PC-3 (cell line): ENCODE data around the gene FECH. TPM values are rescaled to one million over a fixed set of nuclear protein-coding genes. Genes with fewer than 3 reads are reported as not detected.

ENCODE experiments used
- ATAC-seq: fragments of 200-7000 bp; cut with Tn5 transposase; 2 replicates; pipeline ENCODE4 v1.9.1; 2020; ENCODE audit warnings: mild to moderate bottlenecking, moderate library complexity
- BruUV-seq: library from RNA; stranded (reverse); fragments of 400-500 nt; replicated peaks from 2 replicates; lab custom pipeline; 2021; lab: Mats Ljungman, UMichigan
- CTCF ChIA-PET: fragments of 300-600 bp; sonication (Branson Sonifier 250); formaldehyde crosslinking; loops from one replicate; lab custom pipeline; 2022; ENCODE audit warnings: antibody characterized with exemption; lab: Charles Lee
- POLR2A ChIA-PET: fragments of 300-600 bp; sonication (Branson Sonifier 250); formaldehyde crosslinking; loops from one replicate; lab custom pipeline; 2022; ENCODE audit warnings: antibody characterized with exemption; ENCODE audit not compliant: unreplicated experiment; lab: Charles Lee
- DNase-seq: peaks from one replicate; pipeline ENCODE4 v3.0.0-alpha.2; 2015
- H2AFZ ChIP-seq: fragments of 300-600 bp; sonication (generic); 2 replicates; pipeline ENCODE4 v1.6.0; 2016; ENCODE audit warnings: antibody characterized with exemption, low read length
- H3F3A ChIP-seq: fragments of 300-600 bp; sonication (generic); one replicate; pipeline ENCODE4 v1.6.0; 2017; ENCODE audit warnings: antibody characterized with exemption, low read length, control low read depth, mild to moderate bottlenecking; ENCODE audit not compliant: unreplicated experiment
- H3K27ac ChIP-seq: fragments of 300-600 bp; sonication (generic); 2 replicates; pipeline ENCODE4 v1.5.1; 2016; ENCODE audit warnings: mild to moderate bottlenecking, low read length
- H3K27me3 ChIP-seq: fragments of 300-600 bp; sonication (generic); 2 replicates; pipeline ENCODE4 v1.6.1; 2016; ENCODE audit warnings: low read length, mixed read lengths
- H3K36me3 ChIP-seq: fragments of 300-600 bp; sonication (generic); 2 replicates; pipeline ENCODE4 v1.6.1; 2016; ENCODE audit warnings: low read depth, mixed run types, low read length, mixed read lengths
- H3K4me1 ChIP-seq: fragments of 300-600 bp; sonication (generic); 2 replicates; pipeline ENCODE4 v1.5.1; 2016; ENCODE audit warnings: low read length; ENCODE audit not compliant: insufficient read depth
- H3K4me2 ChIP-seq: fragments of 300-600 bp; sonication (generic); 2 replicates; pipeline ENCODE4 v1.6.0; 2016; ENCODE audit warnings: low read length
- H3K4me3 ChIP-seq: fragments of 300-600 bp; sonication (generic); 2 replicates; pipeline ENCODE4 v1.5.1; 2016; ENCODE audit warnings: mild to moderate bottlenecking, low read length, mixed read lengths
- H3K79me2 ChIP-seq: fragments of 300-600 bp; sonication (generic); 2 replicates; pipeline ENCODE4 v1.6.1; 2017; ENCODE audit warnings: low read length, mixed read lengths
- H3K9ac ChIP-seq: fragments of 300-600 bp; sonication (generic); 2 replicates; pipeline ENCODE4 v1.6.0; 2016; ENCODE audit warnings: mild to moderate bottlenecking, low read length
- H3K9me2 ChIP-seq: fragments of 300-600 bp; sonication (generic); replicated peaks from 2 replicates; pipeline ENCODE4 v1.6.1; 2016; ENCODE audit warnings: mixed run types, low read length, mixed read lengths
- H3K9me3 ChIP-seq: fragments of 300-600 bp; sonication (generic); 2 replicates; pipeline ENCODE4 v1.6.1; 2016; ENCODE audit warnings: low read length, mixed read lengths
- H4K20me1 ChIP-seq: fragments of 300-600 bp; sonication (generic); 2 replicates; pipeline ENCODE4 v1.6.1; 2016; ENCODE audit warnings: low read length, mixed read lengths
- EZH2 ChIP-seq: fragments of 300-600 bp; sonication (generic); IDR thresholded peaks from one replicate; pipeline ENCODE4 v1.6.1; 2017; ENCODE audit warnings: antibody characterized with exemption, mild to moderate bottlenecking, low read length; ENCODE audit not compliant: unreplicated experiment
- EZH2phosphoT487 ChIP-seq: fragments of 300-600 bp; sonication (generic); IDR thresholded peaks from 2 replicates; pipeline ENCODE4 v1.6.1; 2018; ENCODE audit warnings: mild to moderate bottlenecking, antibody characterized with exemption, low read length, borderline replicate concordance
- intact Hi-C: fragments of 100-400 bp; cut with micrococcal nuclease; formaldehyde crosslinking; loops from 2 replicates; pipeline ENCODE4 v1.9.0; 2023
- total RNA-seq: library from RNA; depleted of rRNA; stranded (reverse); fragments of >200 nt; gene quantifications from 2 replicates; pipeline ENCODE4 v1.2.3, GENCODE V29; 2014
- TF ChIP-seq, protein P1 (sequence below): fragments of 300-600 bp; sonication (generic); conservative IDR thresholded peaks from 2 replicates; pipeline ENCODE4 v1.5.1; 2017; ENCODE audit warnings: antibody characterized with exemption, low read depth, mild to moderate bottlenecking, low read length

The FECH gene
- total RNA-seq, 1 experiment from 2014 or later = 136 TPM

DNA sequence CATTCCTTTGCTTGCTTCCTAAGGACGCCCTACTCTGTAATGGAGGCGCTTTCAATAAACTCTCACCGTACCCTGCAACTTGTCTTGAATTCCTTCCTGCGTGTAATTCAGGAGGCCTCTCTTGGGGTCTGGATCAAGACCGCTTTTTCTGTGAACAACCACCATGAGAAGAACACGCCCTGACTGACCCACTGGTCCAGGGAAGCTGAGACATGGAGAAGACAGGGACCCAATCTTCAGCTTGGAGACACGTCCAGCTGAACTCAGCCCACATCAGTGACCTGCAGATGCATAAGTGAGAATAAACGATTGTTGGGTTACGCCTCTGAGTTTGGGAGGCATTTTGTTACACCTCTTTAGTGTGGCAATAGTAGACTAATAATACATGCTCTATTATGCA, 42.9 kb upstream of the FECH start:
- H3K4me1 ChIP-seq = peaks cover 8% of the 10 kb centered on the region
- no TSS peak for BruUV-seq
- no peaks in the 10 kb centered on the region for H3F3A ChIP-seq
- POLR2A ChIA-PET = no interaction called here
- H3K27ac ChIP-seq = no peak overlapping the region
- no peaks in the 10 kb centered on the region for H3K36me3 ChIP-seq
- peak overlapping the region; percentile 87 for H3K4me2 ChIP-seq
- no peaks in the 10 kb centered on the region for H4K20me1 ChIP-seq
- H3K9me2 ChIP-seq = no peaks in the 10 kb centered on the region
- peak overlapping the region; percentile 92 for H2AFZ ChIP-seq
- no peak overlapping the region for H3K9ac ChIP-seq
- TF ChIP-seq EZH2 = no peak
- TF ChIP-seq, protein P1, sequence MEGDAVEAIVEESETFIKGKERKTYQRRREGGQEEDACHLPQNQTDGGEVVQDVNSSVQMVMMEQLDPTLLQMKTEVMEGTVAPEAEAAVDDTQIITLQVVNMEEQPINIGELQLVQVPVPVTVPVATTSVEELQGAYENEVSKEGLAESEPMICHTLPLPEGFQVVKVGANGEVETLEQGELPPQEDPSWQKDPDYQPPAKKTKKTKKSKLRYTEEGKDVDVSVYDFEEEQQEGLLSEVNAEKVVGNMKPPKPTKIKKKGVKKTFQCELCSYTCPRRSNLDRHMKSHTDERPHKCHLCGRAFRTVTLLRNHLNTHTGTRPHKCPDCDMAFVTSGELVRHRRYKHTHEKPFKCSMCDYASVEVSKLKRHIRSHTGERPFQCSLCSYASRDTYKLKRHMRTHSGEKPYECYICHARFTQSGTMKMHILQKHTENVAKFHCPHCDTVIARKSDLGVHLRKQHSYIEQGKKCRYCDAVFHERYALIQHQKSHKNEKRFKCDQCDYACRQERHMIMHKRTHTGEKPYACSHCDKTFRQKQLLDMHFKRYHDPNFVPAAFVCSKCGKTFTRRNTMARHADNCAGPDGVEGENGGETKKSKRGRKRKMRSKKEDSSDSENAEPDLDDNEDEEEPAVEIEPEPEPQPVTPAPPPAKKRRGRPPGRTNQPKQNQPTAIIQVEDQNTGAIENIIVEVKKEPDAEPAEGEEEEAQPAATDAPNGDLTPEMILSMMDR = no peak
- no peak for TF ChIP-seq EZH2phosphoT487
- intact Hi-C loops = no loop called here
- ATAC-seq (no peak), DNase-seq (no peak)
- no peaks in the 10 kb centered on the region for H3K9me3 ChIP-seq
- H3K4me3 ChIP-seq = peak overlapping the region; percentile 71; the same call in 1 of the 2 replicates
- no peaks in the 10 kb centered on the region for H3K79me2 ChIP-seq
- CTCF ChIA-PET = no interaction called here
- H3K27me3 ChIP-seq = no peaks in the 10 kb centered on the region

DNA sequence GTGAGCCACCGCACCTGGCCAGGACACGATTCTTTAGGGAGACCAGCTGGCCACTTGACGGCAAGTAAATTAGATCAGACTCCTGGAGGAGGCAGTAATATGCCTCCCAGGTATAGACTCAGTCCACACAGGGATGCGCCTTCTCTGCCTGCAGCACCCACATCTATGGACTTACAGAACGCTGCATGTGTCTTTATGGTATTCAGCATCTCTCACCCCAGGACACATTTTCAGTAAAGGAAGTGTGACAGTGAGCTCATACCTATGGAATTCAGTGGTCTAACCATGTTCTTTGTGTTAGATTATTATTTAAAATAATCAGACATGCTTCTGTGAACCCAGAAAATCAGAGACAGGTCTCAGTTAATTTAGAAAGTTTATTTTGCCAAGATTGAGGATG, 41.0 kb upstream of the FECH start:
- intact Hi-C loops = no loop called here
- Histone ChIP-seq H3K4me2 (no peak overlapping the region), H2AFZ (no peak overlapping the region), H3K27ac (no peak overlapping the region), H3K36me3 (no peaks in the 10 kb centered on the region), H4K20me1 (no peaks in the 10 kb centered on the region), H3F3A (no peaks in the 10 kb centered on the region), H3K4me1 (peaks cover 5% of the 10 kb centered on the region; the same call in 1 of the 2 replicates), H3K9me3 (no peaks in the 10 kb centered on the region), H3K27me3 (no peaks in the 10 kb centered on the region), H3K79me2 (no peaks in the 10 kb centered on the region), H3K9me2 (no peaks in the 10 kb centered on the region), H3K9ac (no peak overlapping the region), H3K4me3 (no peak overlapping the region)
- TF ChIP-seq, protein P1 = no peak
- no TSS peak for BruUV-seq
- ATAC-seq (no peak), DNase-seq (peak; percentile 19)
- POLR2A ChIA-PET = interaction anchor here (0.6 kb wide), 1 partner anchor 418 kb away, joined by 3 read pairs; no protein-coding TSS in a partner anchor
- CTCF ChIA-PET = no interaction called here

DNA sequence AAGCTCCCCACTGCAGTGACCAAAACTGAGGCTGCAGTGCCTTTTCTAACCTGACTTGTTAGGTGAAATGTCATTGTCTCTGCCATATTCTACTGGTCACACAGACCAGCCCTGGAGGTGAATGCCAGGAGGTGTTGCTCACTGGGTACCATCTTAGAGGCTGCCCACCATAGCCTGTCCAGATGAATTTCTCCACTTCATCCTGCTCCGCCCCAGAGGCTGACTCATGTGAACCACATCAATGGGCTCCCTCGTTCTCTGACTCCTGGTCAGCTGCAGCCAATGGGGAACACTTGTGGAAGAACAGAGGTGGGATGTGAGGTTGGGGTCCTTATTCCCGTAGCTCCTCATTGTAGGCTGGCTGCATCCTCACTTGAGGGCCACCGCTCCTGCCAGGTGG, 38.5 kb upstream of the FECH start:
- no peak overlapping the region for H2AFZ ChIP-seq
- no peak overlapping the region for H3K4me2 ChIP-seq
- H3K27ac ChIP-seq = no peak overlapping the region
- H3K79me2 ChIP-seq = peaks cover 16% of the 10 kb centered on the region
- CTCF ChIA-PET = no interaction called here
- no peaks in the 10 kb centered on the region for H3F3A ChIP-seq
- DNase-seq (peak; percentile 21), ATAC-seq (no peak)
- intact Hi-C loops = no loop called here
- H3K9me2 ChIP-seq = no peaks in the 10 kb centered on the region
- no TSS peak for BruUV-seq
- H3K9me3 ChIP-seq = no peaks in the 10 kb centered on the region
- TF ChIP-seq, protein P1 = no peak
- TF ChIP-seq EZH2 (no peak), EZH2phosphoT487 (no peak)
- no peaks in the 10 kb centered on the region for H3K27me3 ChIP-seq
- H3K4me1 ChIP-seq = peaks cover 12% of the 10 kb centered on the region; the same call in 1 of the 2 replicates
- POLR2A ChIA-PET = no interaction called here
- H3K36me3 ChIP-seq = no peaks in the 10 kb centered on the region
- H4K20me1 ChIP-seq = no peaks in the 10 kb centered on the region
- no peak overlapping the region for H3K4me3 ChIP-seq
- H3K9ac ChIP-seq = no peak overlapping the region
